ENCODE measurements around the gene VWA5B1.

- TF ChIP-seq CTCF (IDR thresholded peaks at IDR 0.05) (no peak), POLR2AphosphoS5 (IDR thresholded peaks at IDR 0.05) (no peak)
Observed at GRCh38 chr1:20370698-20371097, 80.0 kb downstream of the VWA5B1 start.

All from gastroesophageal sphincter (tissue), 3 donors.